GM21825 (cell line): ENCODE results near the gene RTCA.
"Not testable (repeated sequence)": the region's sequence is repeated elsewhere in the genome, so short reads cannot be mapped to it uniquely, and the experiment has no call there.

Experiments
- ATAC-seq: cut with Tn5 transposase; IDR thresholded peaks from one replicate; pipeline ENCODE4 v1.9.1; 2021; ENCODE audit warnings: mild to moderate bottlenecking, moderate library complexity; ENCODE audit not compliant: unreplicated experiment

RTCA gene

GRCh38 chr1:100265931-100266740, at the start of gene RTCA:
Gene RTCA (plus strand): TSS chr1:100266216. CDS start chr1:100266376, 160 bp downstream.
- ATAC-seq, result peak; percentile 97

DNA sequence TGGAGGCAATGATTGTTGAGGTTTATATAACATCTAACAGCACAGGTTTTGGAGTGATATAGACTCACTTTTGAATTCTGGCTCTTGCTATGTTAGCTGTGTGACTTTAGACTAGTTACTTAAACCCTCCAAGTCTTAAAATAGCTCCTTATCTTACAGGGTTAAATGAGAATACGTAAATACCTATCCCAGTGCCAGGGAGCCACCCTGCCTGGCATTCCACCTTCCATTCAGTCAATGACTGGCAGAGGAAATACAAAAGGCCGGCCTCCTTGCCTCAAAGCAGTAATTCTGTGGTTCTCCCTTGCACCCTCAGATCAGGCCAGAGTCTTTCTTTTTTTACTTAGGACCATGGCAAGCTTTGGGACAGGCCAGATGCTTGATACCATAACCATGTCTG, 48.2 kb upstream of the RTCA start:
- no peak for ATAC-seq

DNA sequence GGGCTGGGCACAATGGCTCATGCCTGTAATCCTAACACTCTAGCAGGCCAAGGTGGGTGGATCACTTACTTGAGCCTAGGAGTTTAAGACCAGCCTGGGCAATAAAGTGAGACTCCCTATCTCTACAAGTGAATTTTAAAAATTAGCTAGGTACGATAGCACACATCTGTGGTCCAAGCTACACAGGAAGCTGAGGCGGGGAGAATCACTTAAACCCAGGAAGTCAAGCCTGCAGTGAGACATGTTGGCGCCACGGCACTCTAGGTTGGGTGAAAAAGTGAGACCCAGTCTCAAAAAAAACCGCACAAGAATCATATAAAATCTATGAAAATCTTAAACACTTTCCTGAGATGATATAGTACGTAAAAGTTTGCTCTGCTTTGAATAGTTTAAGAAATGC, 46.6 kb upstream of the RTCA start:
- no peak for ATAC-seq

- ATAC-seq, result no peak
These were observed 46.1 kb upstream of the RTCA start for GRCh38 chr1:100219883-100220282.

- ATAC-seq, result no peak
These were observed 43.6 kb upstream of the RTCA start for GRCh38 chr1:100222428-100222827.

GRCh38 chr1:100229681-100230443, 36.2 kb upstream of the RTCA start:
- ATAC-seq, result no peak

DNA sequence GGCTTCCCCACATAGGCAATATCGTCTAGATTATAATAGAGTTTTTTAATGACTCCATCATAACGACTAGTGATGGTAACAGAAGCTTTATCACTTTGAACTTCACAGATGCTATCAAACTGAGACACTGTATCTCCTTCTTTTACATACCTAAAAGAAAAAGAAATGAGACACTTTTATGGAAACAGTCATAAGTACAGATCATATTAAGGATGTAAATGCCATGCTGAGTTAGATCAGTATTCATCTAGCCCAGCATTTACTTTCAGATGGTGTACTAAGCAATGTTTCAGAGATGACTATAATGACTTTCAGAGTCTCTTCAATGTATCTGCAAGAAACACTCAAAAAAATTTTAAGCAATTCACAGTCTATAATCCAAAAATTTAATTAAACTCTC, 35.3 kb upstream of the RTCA start:
- no peak for ATAC-seq

- ATAC-seq, result no peak
These were observed 34.3 kb upstream of the RTCA start for GRCh38 chr1:100231721-100232120.

- ATAC-seq, result no peak
These were observed 33.9 kb upstream of the RTCA start for GRCh38 chr1:100232156-100232555.

GRCh38 chr1:100233566-100233965, 32.5 kb upstream of the RTCA start:
- not testable (repeated sequence) for ATAC-seq

DNA sequence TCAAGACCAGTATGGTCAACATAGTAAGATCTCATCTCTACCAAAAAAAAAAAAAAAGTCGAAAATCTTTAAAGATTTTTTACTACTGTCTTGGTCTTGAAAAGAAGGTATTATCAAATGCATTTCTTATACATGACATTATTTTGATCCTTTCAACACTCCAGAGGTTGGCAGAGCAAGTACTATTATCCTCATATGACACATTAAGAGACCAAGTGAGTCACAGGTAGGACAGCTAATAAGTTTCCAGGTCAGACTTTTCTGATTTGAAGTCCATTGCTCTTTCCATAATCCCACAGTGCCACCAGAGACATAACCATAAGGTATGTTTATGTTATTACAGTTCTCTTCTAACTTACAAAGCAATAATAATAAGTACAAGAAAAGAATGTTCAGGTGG, 31.6 kb upstream of the RTCA start:
- ATAC-seq, result no peak

DNA sequence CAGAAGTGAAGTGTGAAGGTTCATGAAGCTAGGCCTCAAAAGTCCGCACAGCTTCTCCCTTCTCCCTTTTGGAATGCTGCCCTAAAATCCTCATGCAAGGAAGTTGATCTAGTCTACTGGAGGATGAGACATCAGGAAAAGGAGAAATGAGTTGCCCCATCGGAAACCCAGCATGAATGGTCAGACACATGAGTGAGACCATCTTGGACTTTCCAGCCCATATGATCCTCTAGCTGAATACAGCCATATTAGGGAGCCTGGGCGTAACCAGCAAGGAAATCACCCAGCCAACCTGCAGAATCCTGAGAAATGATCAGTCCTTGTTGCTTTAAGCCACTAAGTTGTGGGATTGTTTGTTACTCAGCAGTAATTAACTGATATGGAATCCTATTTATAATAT, 28.9 kb upstream of the RTCA start:
- no peak for ATAC-seq

DNA sequence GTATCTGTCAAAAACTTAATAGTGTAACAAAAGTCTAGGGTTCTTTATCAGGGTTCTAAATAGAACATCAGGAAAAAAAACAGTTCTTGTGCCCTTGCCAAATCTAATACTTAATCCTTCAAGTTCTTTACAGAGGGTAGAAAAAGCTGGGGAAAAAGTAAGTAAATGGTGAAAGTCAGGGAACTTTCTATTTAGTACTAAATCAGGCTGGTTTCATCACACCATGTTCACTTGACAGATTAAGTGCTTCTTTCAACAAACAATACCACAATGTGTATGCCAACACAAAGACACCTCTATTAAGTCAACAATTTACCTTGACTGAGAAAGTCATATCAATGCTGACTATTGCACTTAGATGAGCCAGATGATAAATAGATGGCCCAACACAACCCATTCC, 26.1 kb upstream of the RTCA start:
- no peak for ATAC-seq

- ATAC-seq, result no peak
These were observed 25.4 kb upstream of the RTCA start for GRCh38 chr1:100240631-100241030.

DNA sequence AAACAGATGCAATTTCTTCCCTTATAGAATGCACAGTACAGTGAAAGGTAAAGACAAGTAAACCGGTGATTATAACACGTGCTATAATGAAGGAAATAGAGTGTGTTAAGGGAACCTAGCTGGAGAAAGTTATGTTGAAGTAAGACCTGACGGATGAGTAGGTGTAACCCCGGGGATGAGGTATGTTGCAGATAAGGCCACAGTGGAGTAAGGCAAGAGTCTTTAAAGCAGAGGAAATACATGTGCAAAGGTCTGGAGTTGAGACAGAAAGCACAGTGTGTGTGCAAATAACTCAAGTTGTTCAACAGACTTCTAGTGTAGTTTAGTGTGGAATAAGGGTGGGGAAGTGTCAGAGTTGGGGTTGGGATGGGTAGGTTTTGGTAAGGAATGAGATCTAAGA, 19.3 kb upstream of the RTCA start:
- ATAC-seq, result no peak

DNA sequence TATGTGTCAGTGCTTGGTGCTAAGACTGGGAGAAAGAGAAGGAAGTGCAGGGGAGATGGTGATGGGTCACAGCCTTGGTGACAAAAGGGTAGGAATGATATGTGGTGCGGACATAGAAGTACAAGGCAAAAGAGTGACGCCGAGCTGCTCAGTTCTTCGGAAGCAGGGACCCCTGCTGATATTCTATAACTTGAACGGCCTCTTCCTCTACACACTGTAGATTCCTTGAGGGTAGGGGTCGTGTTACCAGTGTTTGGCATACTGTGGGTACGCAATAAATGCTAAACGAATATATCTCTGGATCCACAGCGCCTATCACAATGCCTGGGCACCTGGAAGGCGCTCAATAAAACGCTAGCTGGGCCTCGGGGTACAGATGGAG, 16.9 kb upstream of the RTCA start:
- no peak for ATAC-seq

DNA sequence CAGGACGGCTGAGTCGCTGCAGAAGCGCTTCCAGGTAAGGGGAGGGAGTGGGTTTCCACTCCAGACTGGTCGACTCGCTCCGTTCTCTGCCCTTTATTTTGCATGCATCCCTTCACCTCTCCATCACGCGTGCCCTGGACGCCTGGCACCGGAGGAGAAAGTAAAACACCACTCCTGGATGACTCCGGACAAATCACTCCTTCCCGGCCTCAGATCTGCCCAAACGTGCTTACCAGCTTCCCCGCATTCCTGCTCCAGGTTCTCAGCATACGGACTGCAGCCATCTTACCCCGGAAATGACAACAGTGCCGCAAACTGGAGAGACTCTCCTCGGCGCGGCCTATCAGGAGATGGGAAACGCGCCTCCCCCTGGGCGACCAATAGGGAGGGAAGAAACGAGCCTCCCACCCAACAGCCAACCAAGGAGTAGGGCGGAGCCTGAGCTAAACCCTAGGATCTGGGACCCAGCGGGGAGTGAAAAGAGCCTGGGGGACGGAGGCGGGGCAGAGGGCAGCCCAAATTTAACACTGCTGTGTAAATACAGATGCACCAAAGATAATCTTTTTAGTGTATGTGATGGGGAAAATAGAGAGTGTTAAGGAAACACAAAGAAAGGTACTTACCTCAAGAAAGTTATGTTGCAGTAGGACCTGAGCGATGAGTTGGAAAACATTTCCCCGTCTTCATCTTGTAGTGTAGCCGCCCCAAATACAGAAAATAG, 16.3 kb upstream of the RTCA start, which contains the start of gene DBT:
TSS of gene DBT (minus strand) at position 298 of the 721 bp plus-strand sequence. CDS start at position 284, 14 bp downstream.
- peak; percentile 100 for ATAC-seq

DNA sequence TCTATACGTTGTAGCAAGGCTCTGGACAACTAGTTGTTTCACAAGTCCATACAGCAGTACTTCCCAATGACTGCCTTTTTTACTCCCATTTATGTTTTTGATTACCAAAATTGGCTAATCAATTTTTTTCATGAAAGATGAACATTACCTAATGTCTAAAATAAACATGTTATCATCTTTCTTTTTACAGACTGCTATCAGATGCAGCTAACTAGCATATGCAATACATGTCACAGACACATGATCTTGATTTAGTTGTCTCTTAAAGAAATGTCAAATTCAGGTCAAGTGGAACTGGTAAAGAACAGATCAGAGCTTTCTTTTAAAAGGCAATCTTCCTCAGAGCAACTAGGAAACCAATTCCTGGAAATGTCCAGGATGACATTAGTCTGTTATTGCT, 15.8 kb upstream of the RTCA start:
- no peak for ATAC-seq

- no peak for ATAC-seq
These were observed 15.2 kb upstream of the RTCA start for GRCh38 chr1:100250807-100251206.

GRCh38 chr1:100252901-100253300, 13.1 kb upstream of the RTCA start:
- no peak for ATAC-seq

- no peak for ATAC-seq
These were observed 12.5 kb upstream of the RTCA start for GRCh38 chr1:100253552-100253951.
